Breast epithelium (tissue), 3 donors: ENCODE data around the gene DMXL2.

Experiments
- CTCF ChIP-seq, 3 donors: fragments of 450-650 bp; IDR thresholded peaks; one replicate each; pipeline ENCODE4 v1.5.1; 2016 to 2017; ENCODE audit warnings: antibody characterized with exemption in 3 of 3, mild to moderate bottlenecking in 3 of 3, moderate library complexity in 3 of 3
- POLR2A ChIP-seq: fragments of 450-650 bp; IDR thresholded peaks from one replicate; pipeline ENCODE4 v1.6.1; 2016; ENCODE audit warnings: antibody characterized with exemption, mild to moderate bottlenecking, moderate library complexity
- POLR2AphosphoS5 ChIP-seq, 3 donors: sonication (generic); formaldehyde crosslinking; IDR thresholded peaks; one replicate each; pipeline ENCODE4 v1.6.1; 2017; ENCODE audit warnings: antibody characterized with exemption in 3 of 3

- TF ChIP-seq POLR2A (no peak), CTCF (IDR thresholded peaks at IDR 0.05) (no peak), POLR2AphosphoS5 (IDR thresholded peaks at IDR 0.05) (no peak)
Measured at GRCh38 chr15:51425517-51426040, 197.0 kb downstream of the DMXL2 start.
